ENCODE measurements around the gene ART5.
A peak's percentile ranks its signal among the peaks of the same experiment; 100 is the strongest.
"Not testable (repeated sequence)": the region's sequence is repeated elsewhere in the genome, so short reads cannot be mapped to it uniquely, and the experiment has no call there.

ART5 gene

GRCh38 chr11:3658252-3658651, 16.5 kb upstream of the ART5 start:
- Histone ChIP-seq H3K27ac (ENCODE audit: low read length) (no peak overlapping the region), H3K36me3 (ENCODE audit: control insufficient read depth, insufficient read depth, low read length) (no peaks in the 10 kb centered on the region), H3K9me3 (ENCODE audit: control insufficient read depth, insufficient read depth, low read length) (no peaks in the 10 kb centered on the region), H3K4me3 (ENCODE audit: low read length) (no peak overlapping the region), H3K4me1 (ENCODE audit: control insufficient read depth, insufficient read depth, low read length) (no peaks in the 10 kb centered on the region), H3K27me3 (ENCODE audit: control insufficient read depth, insufficient read depth, low read length) (no peaks in the 10 kb centered on the region)
- no CpG with 5 or more reads among the region's 8 CpGs for WGBS (ENCODE audit: insufficient coverage, insufficient read length)
- no peak for DNase-seq (ENCODE audit: low read depth, low spot score)

- not testable (repeated sequence) for H3K4me3 ChIP-seq (ENCODE audit: low read length); DNase-seq (ENCODE audit: low read depth, low spot score); H3K9me3 ChIP-seq (ENCODE audit: control insufficient read depth, insufficient read depth, low read length); H3K36me3 ChIP-seq (ENCODE audit: control insufficient read depth, insufficient read depth, low read length); H3K4me1 ChIP-seq (ENCODE audit: control insufficient read depth, insufficient read depth, low read length); H3K27ac ChIP-seq (ENCODE audit: low read length); H3K27me3 ChIP-seq (ENCODE audit: control insufficient read depth, insufficient read depth, low read length)
- WGBS (ENCODE audit: insufficient coverage, insufficient read length): no CpG with 5 or more reads among the region's 5 CpGs
Observed at GRCh38 chr11:3657331-3657730, 15.5 kb upstream of the ART5 start.

GRCh38 chr11:3655547-3655946, 13.8 kb upstream of the ART5 start:
- Histone ChIP-seq H3K9me3 (ENCODE audit: control insufficient read depth, insufficient read depth, low read length) (no peaks in the 10 kb centered on the region), H3K36me3 (ENCODE audit: control insufficient read depth, insufficient read depth, low read length) (no peaks in the 10 kb centered on the region), H3K27me3 (ENCODE audit: control insufficient read depth, insufficient read depth, low read length) (no peaks in the 10 kb centered on the region), H3K4me1 (ENCODE audit: control insufficient read depth, insufficient read depth, low read length) (no peaks in the 10 kb centered on the region), H3K4me3 (ENCODE audit: low read length) (no peak overlapping the region), H3K27ac (ENCODE audit: low read length) (no peak overlapping the region)
- no CpG with 5 or more reads among the region's 3 CpGs for WGBS (ENCODE audit: insufficient coverage, insufficient read length)
- no peak for DNase-seq (ENCODE audit: low read depth, low spot score)

GRCh38 chr11:3652514-3652913, 10.7 kb upstream of the ART5 start:
- H3K4me1 ChIP-seq (ENCODE audit: control insufficient read depth, insufficient read depth, low read length); H3K27ac ChIP-seq (ENCODE audit: low read length); H3K4me3 ChIP-seq (ENCODE audit: low read length); H3K27me3 ChIP-seq (ENCODE audit: control insufficient read depth, insufficient read depth, low read length); H3K36me3 ChIP-seq (ENCODE audit: control insufficient read depth, insufficient read depth, low read length); DNase-seq (ENCODE audit: low read depth, low spot score); H3K9me3 ChIP-seq (ENCODE audit: control insufficient read depth, insufficient read depth, low read length): not testable (repeated sequence)
- no CpG with 5 or more reads among the region's 3 CpGs for WGBS (ENCODE audit: insufficient coverage, insufficient read length)

GRCh38 chr11:3649374-3649773, 7.6 kb upstream of the ART5 start:
- H3K9me3 ChIP-seq (ENCODE audit: control insufficient read depth, insufficient read depth, low read length); H3K27me3 ChIP-seq (ENCODE audit: control insufficient read depth, insufficient read depth, low read length); H3K36me3 ChIP-seq (ENCODE audit: control insufficient read depth, insufficient read depth, low read length); H3K27ac ChIP-seq (ENCODE audit: low read length); H3K4me3 ChIP-seq (ENCODE audit: low read length); DNase-seq (ENCODE audit: low read depth, low spot score); H3K4me1 ChIP-seq (ENCODE audit: control insufficient read depth, insufficient read depth, low read length): not testable (repeated sequence)
- WGBS (ENCODE audit: insufficient coverage, insufficient read length): no CpG with 5 or more reads among the region's 9 CpGs

- not testable (repeated sequence) for H3K4me1 ChIP-seq (ENCODE audit: control insufficient read depth, insufficient read depth, low read length); H3K4me3 ChIP-seq (ENCODE audit: low read length); H3K36me3 ChIP-seq (ENCODE audit: control insufficient read depth, insufficient read depth, low read length); DNase-seq (ENCODE audit: low read depth, low spot score); H3K27ac ChIP-seq (ENCODE audit: low read length); H3K9me3 ChIP-seq (ENCODE audit: control insufficient read depth, insufficient read depth, low read length); H3K27me3 ChIP-seq (ENCODE audit: control insufficient read depth, insufficient read depth, low read length)
- WGBS (ENCODE audit: insufficient coverage, insufficient read length): no CpG with 5 or more reads among the region's 13 CpGs
Observed at GRCh38 chr11:3648843-3649242, 7.1 kb upstream of the ART5 start.

GRCh38 chr11:3645552-3645951, 3.8 kb upstream of the ART5 start:
- H3K27me3 ChIP-seq (ENCODE audit: control insufficient read depth, insufficient read depth, low read length): no peaks in the 10 kb centered on the region
- DNase-seq (ENCODE audit: low read depth, low spot score): no peak
- H3K27ac ChIP-seq (ENCODE audit: low read length): no peak overlapping the region
- H3K4me1 ChIP-seq (ENCODE audit: control insufficient read depth, insufficient read depth, low read length): peaks cover 2% of the 10 kb centered on the region
- no peak overlapping the region for H3K4me3 ChIP-seq (ENCODE audit: low read length)
- H3K36me3 ChIP-seq (ENCODE audit: control insufficient read depth, insufficient read depth, low read length): no peaks in the 10 kb centered on the region
- no peaks in the 10 kb centered on the region; the same call in 1 of the 2 replicates for H3K9me3 ChIP-seq (ENCODE audit: control insufficient read depth, insufficient read depth, low read length)
- no CpG with 5 or more reads among the region's 7 CpGs for WGBS (ENCODE audit: insufficient coverage, insufficient read length)

GRCh38 chr11:3644817-3645235, 3.0 kb upstream of the ART5 start, which contains the start of gene ART1:
ART1 (plus strand) TSS chr11:3645128; CDS start chr11:3659214, 14,086 bp downstream.
- no peaks in the 10 kb centered on the region; the same call in 1 of the 2 replicates for H3K9me3 ChIP-seq (ENCODE audit: control insufficient read depth, insufficient read depth, low read length)
- DNase-seq (ENCODE audit: low read depth, low spot score): no peak
- no peak within 1 kb of the TSS for H3K27ac ChIP-seq (ENCODE audit: low read length)
- H3K4me3 ChIP-seq (ENCODE audit: low read length): no peak within 1 kb of the TSS
- WGBS (ENCODE audit: insufficient coverage, insufficient read length): no CpG with 5 or more reads among the region's 4 CpGs
- H3K27me3 ChIP-seq (ENCODE audit: control insufficient read depth, insufficient read depth, low read length): no peaks in the 10 kb centered on the region
- peaks cover 2% of the 10 kb centered on the region for H3K4me1 ChIP-seq (ENCODE audit: control insufficient read depth, insufficient read depth, low read length)
- no peaks in the 10 kb centered on the region for H3K36me3 ChIP-seq (ENCODE audit: control insufficient read depth, insufficient read depth, low read length)

- not testable (repeated sequence) for DNase-seq (ENCODE audit: low read depth, low spot score); H3K36me3 ChIP-seq (ENCODE audit: control insufficient read depth, insufficient read depth, low read length); H3K27ac ChIP-seq (ENCODE audit: low read length); H3K4me1 ChIP-seq (ENCODE audit: control insufficient read depth, insufficient read depth, low read length); H3K27me3 ChIP-seq (ENCODE audit: control insufficient read depth, insufficient read depth, low read length); H3K9me3 ChIP-seq (ENCODE audit: control insufficient read depth, insufficient read depth, low read length)
- H3K4me3 ChIP-seq (ENCODE audit: low read length): peak overlapping the region; percentile 37; the same call in 1 of the 2 replicates
- WGBS (ENCODE audit: insufficient coverage, insufficient read length): no CpG with 5 or more reads among the region's 11 CpGs
Observed at GRCh38 chr11:3643102-3643546, 1.3 kb upstream of the ART5 start.

GRCh38 chr11:3642071-3642951, 519 bp upstream of the ART5 start:
- Histone ChIP-seq H3K4me1 (ENCODE audit: control insufficient read depth, insufficient read depth, low read length) (peaks cover 2% of the 10 kb centered on the region), H3K36me3 (ENCODE audit: control insufficient read depth, insufficient read depth, low read length) (no peaks in the 10 kb centered on the region), H3K27ac (ENCODE audit: low read length) (no peak overlapping the region), H3K4me3 (ENCODE audit: low read length) (peak overlapping the region; percentile 37; the same call in 1 of the 2 replicates), H3K9me3 (ENCODE audit: control insufficient read depth, insufficient read depth, low read length) (no peaks in the 10 kb centered on the region), H3K27me3 (ENCODE audit: control insufficient read depth, insufficient read depth, low read length) (no peaks in the 10 kb centered on the region)
- no CpG with 5 or more reads among the region's 55 CpGs for WGBS (ENCODE audit: insufficient coverage, insufficient read length)
- peak; percentile 89 for DNase-seq (ENCODE audit: low read depth, low spot score)

GRCh38 chr11:3641191-3641590, 601 bp downstream of the ART5 start:
- Histone ChIP-seq H3K27me3 (ENCODE audit: control insufficient read depth, insufficient read depth, low read length) (no peaks in the 10 kb centered on the region), H3K9me3 (ENCODE audit: control insufficient read depth, insufficient read depth, low read length) (no peaks in the 10 kb centered on the region), H3K27ac (ENCODE audit: low read length) (no peak overlapping the region), H3K4me3 (ENCODE audit: low read length) (peak overlapping the region; percentile 49; the same call in 1 of the 2 replicates), H3K36me3 (ENCODE audit: control insufficient read depth, insufficient read depth, low read length) (no peaks in the 10 kb centered on the region), H3K4me1 (ENCODE audit: control insufficient read depth, insufficient read depth, low read length) (peaks cover 2% of the 10 kb centered on the region)
- no peak for DNase-seq (ENCODE audit: low read depth, low spot score)
- WGBS (ENCODE audit: insufficient coverage, insufficient read length): no CpG with 5 or more reads among the region's 8 CpGs
